SK-N-SH treated with all-trans-retinoic acid at 6 μM for 48 hours (cell line): Measurements from ENCODE around the gene CCR1.

ENCODE experiments used
- ESRRG ChIP-seq: fragments of 250-450 bp; sonication (Bioruptor Pico); IDR thresholded peaks from 2 replicates; pipeline ENCODE4 v1.6.1; 2021; ENCODE audit warnings: mild to moderate bottlenecking
- SNAI2 ChIP-seq: fragments of 250-450 bp; sonication (Bioruptor Pico); IDR thresholded peaks from 2 replicates; pipeline ENCODE4 v1.5.0; 2020; ENCODE audit warnings: mild to moderate bottlenecking, moderate library complexity
- ZFP30 ChIP-seq: fragments of 450-650 bp; formaldehyde crosslinking; IDR thresholded peaks from 2 replicates; pipeline ENCODE4 v1.5.0; 2022; ENCODE audit warnings: mild to moderate bottlenecking, moderate library complexity
- ZNF8 ChIP-seq: fragments of 450-650 bp; formaldehyde crosslinking; IDR thresholded peaks from 2 replicates; pipeline ENCODE4 v1.5.0; 2020; ENCODE audit warnings: mild to moderate bottlenecking, moderate library complexity

- TF ChIP-seq ZNF8 (CRISPR knock-in tag) (no peak), ZFP30 (no peak), ESRRG (CRISPR knock-in tag) (no peak), SNAI2 (CRISPR knock-in tag) (no peak)
Measured at GRCh38 chr3:46213201-46213600, 5.1 kb upstream of the CCR1 start.
